SK-N-SH (cell line): ENCODE measurements around the gene ASPG. TPM values are rescaled to one million over a fixed set of nuclear protein-coding genes. Genes with fewer than 3 reads are reported as not detected.

Experiments used
- CTCF ChIA-PET: fragments of 300-600, 350-600 bp; formaldehyde crosslinking; extraction: SDS; loops from one replicate; lab custom pipeline; 2021; lab: Yijun Ruan, JAX
- POLR2A ChIA-PET: fragments of 350-600 bp; sonication (Branson Sonifier 250); formaldehyde crosslinking; extraction: SDS; loops from one replicate; lab custom pipeline; 2020; ENCODE audit warnings: antibody characterized with exemption, inconsistent platforms; lab: Yijun Ruan, JAX
- DNase-seq: peaks from one replicate; pipeline ENCODE4 v3.0.0; 2012
- H2AFZ ChIP-seq: fragments of 200-600 bp; sonication (generic); 2 replicates; pipeline ENCODE4 v1.8.1; 2016; ENCODE audit warnings: antibody characterized with exemption, mild to moderate bottlenecking, low read depth
- H3F3A ChIP-seq: fragments of 200-600 bp; sonication (generic); replicated peaks from 2 replicates; pipeline ENCODE3; 2016; ENCODE audit warnings: antibody characterized with exemption, mild to moderate bottlenecking; ENCODE audit not compliant: insufficient read depth
- H3K27ac ChIP-seq, 2 experiments: fragments of 200-500 bp in 1 of 2; fragments of 200-600 bp in 1 of 2; sonication (Bioruptor generic) in 1 of 2; sonication (generic), shearing (Covaris generic) in 1 of 2; 2 replicates each; pipeline versions ENCODE4 v1.5.1 to v1.6.1; 2014 to 2016; ENCODE audit warnings: low read depth in 2 of 2, inconsistent platforms in 1 of 2, low read length in 1 of 2, mild to moderate bottlenecking in 1 of 2, mixed read lengths in 1 of 2
- H3K27me3 ChIP-seq: fragments of 200-600 bp; sonication (generic), shearing (Covaris generic); 2 replicates; pipeline ENCODE4 v1.6.1; 2016; ENCODE audit warnings: mixed run types; ENCODE audit not compliant: insufficient read depth
- H3K36me3 ChIP-seq, 2 experiments: fragments of 200-500 bp in 1 of 2; fragments of 200-600 bp in 1 of 2; sonication (Bioruptor generic) in 1 of 2; sonication (generic) in 1 of 2; replicated peaks in 1 of 2; 2 replicates each; pipeline versions ENCODE3 to v1.5.1; 2014 to 2016; ENCODE audit warnings: low read length in 1 of 2, mild to moderate bottlenecking in 1 of 2; ENCODE audit not compliant: insufficient read depth in 2 of 2, control insufficient read depth in 1 of 2
- H3K4me1 ChIP-seq, 2 experiments: fragments of 200-500 bp in 1 of 2; fragments of 200-600 bp in 1 of 2; sonication (Bioruptor generic) in 1 of 2; sonication (generic), shearing (Covaris generic) in 1 of 2; 2 replicates each; pipeline versions ENCODE4 v1.5.1 to v1.6.1; 2014 to 2016; ENCODE audit warnings: low read depth in 1 of 2, low read length in 1 of 2, mixed run types in 1 of 2; ENCODE audit not compliant: insufficient read depth in 2 of 2, control insufficient read depth in 1 of 2
- H3K4me2 ChIP-seq: fragments of 200-600 bp; sonication (generic), shearing (Covaris generic); 2 replicates; pipeline ENCODE4 v1.6.1; 2017; ENCODE audit warnings: mixed run types
- H3K4me3 ChIP-seq, 2 experiments: fragments of 200-500 bp in 1 of 2; fragments of 200-600 bp in 1 of 2; sonication (Bioruptor generic) in 1 of 2; sonication (generic), shearing (Covaris generic) in 1 of 2; 2 replicates each; pipeline versions ENCODE4 v1.5.1 to v1.8.1; 2014 to 2016; ENCODE audit warnings: low read depth in 2 of 2, inconsistent platforms in 1 of 2, low read length in 1 of 2, mild to moderate bottlenecking in 1 of 2, mixed read lengths in 1 of 2, moderate library complexity in 1 of 2
- H3K79me2 ChIP-seq: fragments of 200-600 bp; sonication (generic); 2 replicates; pipeline ENCODE4 v1.8.1; 2017; ENCODE audit warnings: mild to moderate bottlenecking; ENCODE audit not compliant: insufficient read depth
- H3K9ac ChIP-seq: fragments of 200-600 bp; sonication (generic); 2 replicates; pipeline ENCODE4 v1.6.1; 2017; ENCODE audit warnings: mixed run types
- H3K9me2 ChIP-seq: fragments of 200-600 bp; sonication (generic); 2 replicates; pipeline ENCODE4 v1.6.1; 2017; ENCODE audit warnings: mixed run types
- H3K9me3 ChIP-seq: fragments of 200-600 bp; sonication (generic); 2 replicates; pipeline ENCODE4 v1.6.1; 2017; ENCODE audit warnings: mixed run types, mild to moderate bottlenecking, moderate library complexity
- H4K20me1 ChIP-seq: fragments of 200-600 bp; sonication (generic); 2 replicates; pipeline ENCODE4 v1.6.1; 2017; ENCODE audit warnings: mild to moderate bottlenecking, mixed run types; ENCODE audit not compliant: insufficient read depth
- EP300 ChIP-seq, 2 experiments: IDR thresholded peaks; 2 replicates each; pipeline versions ENCODE4 v1.4.0 to v1.6.1; 2012; ENCODE audit warnings: borderline replicate concordance in 1 of 2, low read depth in 1 of 2, low read length in 1 of 2
- EZH2phosphoT487 ChIP-seq: fragments of 200-600 bp; sonication (generic); IDR thresholded peaks from 2 replicates; pipeline ENCODE4 v1.6.1; 2017; ENCODE audit warnings: low read depth, mixed run types, mild to moderate bottlenecking, antibody characterized with exemption, moderate library complexity, borderline replicate concordance
- FOSL2 ChIP-seq: IDR thresholded peaks from 2 replicates; pipeline ENCODE4 v1.4.0; 2012; ENCODE audit warnings: low read depth, mild to moderate bottlenecking, moderate library complexity, borderline replicate concordance
- FOXM1 ChIP-seq: IDR thresholded peaks from 2 replicates; pipeline ENCODE4 v1.4.0; 2012; ENCODE audit warnings: low read depth, mild to moderate bottlenecking
- JUND ChIP-seq: IDR thresholded peaks from 2 replicates; pipeline ENCODE4 v1.4.0; 2012
- MXI1 ChIP-seq: IDR thresholded peaks from 2 replicates; pipeline ENCODE4 v1.6.1; 2012; ENCODE audit warnings: mild to moderate bottlenecking, low read depth, low read length, improper control_type of control experiment
- RXRA ChIP-seq: IDR thresholded peaks from 2 replicates; pipeline ENCODE4 v1.4.0; 2012; ENCODE audit warnings: low read depth, mild to moderate bottlenecking, borderline replicate concordance
- SIN3A ChIP-seq: IDR thresholded peaks from 2 replicates; pipeline ENCODE4 v1.6.1; 2012; ENCODE audit warnings: low read depth, mild to moderate bottlenecking, low read length, moderate library complexity, borderline replicate concordance
- TCF12 ChIP-seq: IDR thresholded peaks from 2 replicates; pipeline ENCODE4 v1.4.0; 2012
- USF1 ChIP-seq: IDR thresholded peaks from 2 replicates; pipeline ENCODE4 v1.4.0; 2012; ENCODE audit warnings: low read depth, borderline replicate concordance
- WGBS: methylation state at CpG from one replicate; pipeline ENCODE4 v1.1.6; 2017; ENCODE audit warnings: low lambda C conversion rate; 5-methylcytosine and 5-hydroxymethylcytosine counted together
- polyA plus RNA-seq, 3 experiments: library from polyadenylated mRNA; depleted of rRNA; stranded (reverse); fragments of >200 nt; gene quantifications; 2 replicates each; pipeline ENCODE4 v1.2.3, GENCODE V29; 2012
- TF ChIP-seq, protein P1 (sequence below): fragments of 200-600 bp; sonication (generic); IDR thresholded peaks from 2 replicates; pipeline ENCODE4 v1.6.1; 2017; ENCODE audit warnings: antibody characterized with exemption, mild to moderate bottlenecking, moderate library complexity

The ASPG gene
- polyA plus RNA-seq, 1 of the 3 experiments (the other 2 are of a cell fraction) = not detected

- CTCF ChIA-PET = interaction anchor here (0.7 to 2.1 kb wide), 7 partner anchors 15 to 109 kb away, joined by 3 to 10 read pairs (median 4); no protein-coding TSS in a partner anchor
- H3K4me2 ChIP-seq = no peak overlapping the region
- WGBS = 65% methylated on average over 11 of the region's 11 CpGs
- H3K9ac ChIP-seq = no peak overlapping the region
- H3K4me3 ChIP-seq = no peak overlapping the region
- H3K27ac ChIP-seq = no peak overlapping the region
- H3K9me2 ChIP-seq = no peaks in the 10 kb centered on the region
- H3F3A ChIP-seq = no peaks in the 10 kb centered on the region
- no peaks in the 10 kb centered on the region for H3K9me3 ChIP-seq
- POLR2A ChIA-PET = no interaction called here
- no peaks in the 10 kb centered on the region for H3K36me3 ChIP-seq
- no peaks in the 10 kb centered on the region for H3K27me3 ChIP-seq
- H4K20me1 ChIP-seq = no peaks in the 10 kb centered on the region
- no peak for DNase-seq
- TF ChIP-seq TCF12 = no peak
- no peak for TF ChIP-seq RXRA
- H3K79me2 ChIP-seq = no peaks in the 10 kb centered on the region
- no peak overlapping the region for H2AFZ ChIP-seq
- peaks cover 0 to 9% of the 10 kb centered on the region in 2 experiments; a peak in 1 of 4 replicates for H3K4me1 ChIP-seq
These were observed 29.7 kb downstream of the ASPG start for GRCh38 chr14:104115131-104115600.

DNA sequence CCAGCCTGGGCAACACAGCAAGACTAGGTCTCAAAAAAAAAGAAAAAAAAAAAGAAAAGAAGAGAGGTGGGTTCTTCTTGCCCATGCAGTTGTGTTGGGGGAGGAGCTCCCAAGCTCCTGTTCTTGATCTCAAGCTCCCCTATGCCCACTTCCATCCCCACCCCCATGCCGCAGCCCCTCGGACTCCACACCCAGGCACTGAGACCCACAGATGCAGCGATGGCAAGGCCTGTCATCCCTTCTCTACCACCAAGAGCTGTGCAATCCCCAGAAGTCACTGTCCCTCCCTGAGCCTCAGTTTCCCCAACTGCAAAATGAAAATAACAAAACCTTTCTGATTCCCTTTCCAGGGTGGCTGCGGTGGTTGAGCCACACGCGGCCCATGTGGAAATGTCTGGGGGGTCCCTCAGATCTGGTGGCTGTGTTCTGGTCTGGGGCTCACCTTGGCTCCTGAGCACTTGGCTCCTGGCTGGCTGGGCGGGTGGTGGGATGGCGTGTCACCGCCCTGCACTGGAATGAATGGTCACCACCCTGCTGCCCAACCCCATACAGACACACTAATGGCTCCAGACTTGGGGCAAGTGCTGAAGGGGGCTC is 30.3 kb downstream of the ASPG start:
- no peak overlapping the region for H3K9ac ChIP-seq

More for the DNA sequence above, 30.3 kb downstream of the ASPG start:
- Histone ChIP-seq H4K20me1 (no peaks in the 10 kb centered on the region), H3K79me2 (no peaks in the 10 kb centered on the region), H3K36me3 (no peaks in the 10 kb centered on the region), H3F3A (no peaks in the 10 kb centered on the region), H3K27ac (no peak overlapping the region), H3K4me1 (peaks cover 0 to 3% of the 10 kb centered on the region in 2 experiments; a peak in 1 of 4 replicates)
- CTCF ChIA-PET = interaction anchor here (0.7 to 1.8 kb wide), 3 partner anchors 15 to 29 kb away, joined by 3 to 6 read pairs (median 3); no protein-coding TSS in a partner anchor
- no peak for TF ChIP-seq EP300 (IDR thresholded peaks at IDR 0.05; ENCODE audit: borderline replicate concordance in 1 of 2, low read depth in 1 of 2, low read length in 1 of 2)
- no peak for TF ChIP-seq MXI1
- TF ChIP-seq EZH2phosphoT487 = no peak
- TF ChIP-seq, protein P1, sequence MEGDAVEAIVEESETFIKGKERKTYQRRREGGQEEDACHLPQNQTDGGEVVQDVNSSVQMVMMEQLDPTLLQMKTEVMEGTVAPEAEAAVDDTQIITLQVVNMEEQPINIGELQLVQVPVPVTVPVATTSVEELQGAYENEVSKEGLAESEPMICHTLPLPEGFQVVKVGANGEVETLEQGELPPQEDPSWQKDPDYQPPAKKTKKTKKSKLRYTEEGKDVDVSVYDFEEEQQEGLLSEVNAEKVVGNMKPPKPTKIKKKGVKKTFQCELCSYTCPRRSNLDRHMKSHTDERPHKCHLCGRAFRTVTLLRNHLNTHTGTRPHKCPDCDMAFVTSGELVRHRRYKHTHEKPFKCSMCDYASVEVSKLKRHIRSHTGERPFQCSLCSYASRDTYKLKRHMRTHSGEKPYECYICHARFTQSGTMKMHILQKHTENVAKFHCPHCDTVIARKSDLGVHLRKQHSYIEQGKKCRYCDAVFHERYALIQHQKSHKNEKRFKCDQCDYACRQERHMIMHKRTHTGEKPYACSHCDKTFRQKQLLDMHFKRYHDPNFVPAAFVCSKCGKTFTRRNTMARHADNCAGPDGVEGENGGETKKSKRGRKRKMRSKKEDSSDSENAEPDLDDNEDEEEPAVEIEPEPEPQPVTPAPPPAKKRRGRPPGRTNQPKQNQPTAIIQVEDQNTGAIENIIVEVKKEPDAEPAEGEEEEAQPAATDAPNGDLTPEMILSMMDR = no peak
- no peak for TF ChIP-seq FOSL2
- no peak for TF ChIP-seq USF1
- no peak for TF ChIP-seq SIN3A
- TF ChIP-seq FOXM1 = no peak
- no peak for TF ChIP-seq JUND
- TF ChIP-seq, all 33 proteins: peak for 0
- H2AFZ ChIP-seq = no peak overlapping the region
- DNase-seq = peak; percentile 27
- no peaks in the 10 kb centered on the region for H3K9me2 ChIP-seq
- H3K9me3 ChIP-seq = no peaks in the 10 kb centered on the region
- no peak overlapping the region for H3K4me2 ChIP-seq
- WGBS = 85% methylated on average over 4 of the region's 9 CpGs
- no peaks in the 10 kb centered on the region for H3K27me3 ChIP-seq
- POLR2A ChIA-PET = interaction anchor here (1.0 kb wide), 1 partner anchor 451 kb away, joined by 3 read pairs; no protein-coding TSS in a partner anchor
- H3K4me3 ChIP-seq = no peak overlapping the region
